HG03558 (cell line): ENCODE data around the gene PLCB1.
"Not testable (repeated sequence)": the region's sequence is repeated elsewhere in the genome, so short reads cannot be mapped to it uniquely, and the experiment has no call there.

Experiments
- ATAC-seq: cut with Tn5 transposase; IDR thresholded peaks from one replicate; pipeline ENCODE4 v1.9.1; 2021; ENCODE audit warnings: moderate number of reproducible peaks; ENCODE audit not compliant: unreplicated experiment; ENCODE audit errors: extremely low read depth

The PLCB1 gene

GRCh38 chr20:8357703-8358102 is 225.6 kb downstream of the PLCB1 start:
- no peak for ATAC-seq

DNA sequence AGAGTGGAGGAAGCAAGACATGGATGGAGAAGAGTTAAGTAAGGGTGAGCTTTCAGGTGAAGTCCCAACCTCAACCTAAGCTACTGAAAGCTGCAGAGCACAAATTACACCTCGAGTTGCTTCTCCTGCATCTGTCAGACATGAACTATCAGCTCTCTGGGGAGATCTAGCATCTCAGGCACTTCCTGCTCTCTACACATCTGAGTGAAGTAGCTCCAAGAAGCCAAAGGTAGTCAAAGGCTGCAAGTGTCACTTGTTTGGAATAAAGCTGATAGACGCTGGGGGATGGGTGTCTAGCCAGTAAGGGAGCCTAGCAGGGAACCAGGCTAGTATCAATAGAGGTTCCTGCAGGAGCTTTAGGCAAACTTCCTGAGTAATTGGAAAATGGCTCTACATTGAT is 228.0 kb downstream of the PLCB1 start:
- no peak for ATAC-seq

DNA sequence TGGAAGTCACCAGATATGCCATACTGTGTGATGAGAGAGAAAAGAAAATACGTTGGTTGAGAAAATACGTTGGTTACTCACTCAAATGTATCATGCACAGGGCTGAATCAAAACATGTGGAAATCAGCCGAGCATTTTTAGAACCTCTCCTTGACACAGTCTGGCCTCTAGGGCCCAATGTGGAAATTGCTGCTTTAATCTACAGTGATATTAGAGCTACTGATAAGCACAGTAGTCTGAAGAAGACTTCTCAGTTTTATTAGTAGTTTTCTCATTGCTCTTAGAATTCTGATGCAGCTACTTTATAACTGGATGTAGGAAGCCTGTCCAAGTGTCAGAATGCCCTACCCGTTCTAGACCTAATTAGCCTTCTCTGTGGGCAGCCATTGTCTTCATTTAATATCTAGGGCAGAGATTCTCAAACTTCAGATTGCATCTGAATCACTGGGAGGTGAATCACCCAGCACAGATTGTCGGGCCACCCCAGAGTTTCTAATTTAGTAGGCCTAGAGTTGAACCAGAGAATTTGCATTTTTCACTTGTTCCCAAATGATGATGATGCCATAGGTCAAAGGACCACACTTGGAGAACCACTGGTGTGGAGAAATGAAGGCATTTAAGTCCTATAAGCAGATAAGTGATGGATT is 229.1 kb downstream of the PLCB1 start:
- ATAC-seq, result no peak

DNA sequence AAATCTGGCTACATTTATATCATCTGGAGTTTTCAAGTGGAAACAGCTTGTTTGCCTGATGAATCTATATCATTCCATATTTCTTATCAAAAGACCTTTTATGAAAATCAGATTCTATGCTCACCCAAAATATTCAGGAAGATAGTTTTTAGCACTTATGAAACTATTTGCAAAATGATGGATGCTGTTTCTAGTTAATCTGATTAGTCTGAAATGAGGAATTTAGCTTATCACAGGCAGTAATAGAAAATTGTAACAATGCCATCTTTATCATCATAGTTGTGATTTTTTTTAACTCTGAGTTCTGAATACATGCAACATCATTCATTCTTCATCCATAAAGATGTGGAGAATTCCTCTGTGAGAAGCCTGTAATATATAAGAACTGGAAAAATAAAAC is 229.7 kb downstream of the PLCB1 start:
- ATAC-seq, result no peak

- ATAC-seq, result no peak
Measured at GRCh38 chr20:8362457-8362856, 230.4 kb downstream of the PLCB1 start.

GRCh38 chr20:8363970-8364733 is 232.1 kb downstream of the PLCB1 start:
- no peak for ATAC-seq

DNA sequence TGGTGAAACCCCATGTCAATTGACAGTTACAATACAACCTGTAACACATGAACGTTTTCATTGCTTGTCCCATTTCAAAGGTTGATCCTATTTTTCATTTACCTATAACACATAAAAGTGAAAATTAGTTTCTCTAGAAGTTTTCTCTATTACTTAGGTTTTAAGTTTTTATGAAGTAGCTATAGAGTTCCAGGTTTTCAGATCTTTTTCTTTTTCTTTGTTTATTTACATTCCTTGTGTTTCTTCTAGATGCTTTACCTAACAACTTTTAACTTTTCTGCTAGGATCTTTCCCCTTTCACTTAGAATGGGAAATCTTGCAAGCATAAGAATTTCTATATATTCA is 232.6 kb downstream of the PLCB1 start:
- ATAC-seq, result no peak

GRCh38 chr20:8365634-8366033 is 233.6 kb downstream of the PLCB1 start:
- no peak for ATAC-seq

GRCh38 chr20:8366303-8366923 is 234.3 kb downstream of the PLCB1 start:
- ATAC-seq, result no peak

GRCh38 chr20:8367689-8368088 is 235.6 kb downstream of the PLCB1 start:
- ATAC-seq, result no peak

- no peak for ATAC-seq
Measured at GRCh38 chr20:8368670-8369069, 236.6 kb downstream of the PLCB1 start.

DNA sequence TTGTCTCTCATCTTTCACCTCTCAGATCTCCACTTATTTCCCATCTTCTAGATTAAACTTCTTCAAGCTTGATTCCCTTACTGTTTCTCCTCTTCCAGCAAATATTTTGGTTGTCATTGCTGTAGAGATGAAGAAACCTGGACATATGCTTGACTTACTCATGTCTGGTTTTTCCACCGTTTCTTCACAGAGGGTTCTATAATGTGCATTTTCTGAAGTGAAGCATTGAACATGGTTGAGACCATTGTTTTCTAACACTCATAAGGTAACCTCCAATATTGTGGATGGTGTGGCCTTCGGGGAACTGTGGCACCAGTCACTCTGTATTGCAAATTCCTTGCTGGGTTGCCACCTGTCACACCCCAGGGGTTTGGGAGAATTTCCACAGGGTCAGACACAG is 237.2 kb downstream of the PLCB1 start:
- ATAC-seq, result no peak

DNA sequence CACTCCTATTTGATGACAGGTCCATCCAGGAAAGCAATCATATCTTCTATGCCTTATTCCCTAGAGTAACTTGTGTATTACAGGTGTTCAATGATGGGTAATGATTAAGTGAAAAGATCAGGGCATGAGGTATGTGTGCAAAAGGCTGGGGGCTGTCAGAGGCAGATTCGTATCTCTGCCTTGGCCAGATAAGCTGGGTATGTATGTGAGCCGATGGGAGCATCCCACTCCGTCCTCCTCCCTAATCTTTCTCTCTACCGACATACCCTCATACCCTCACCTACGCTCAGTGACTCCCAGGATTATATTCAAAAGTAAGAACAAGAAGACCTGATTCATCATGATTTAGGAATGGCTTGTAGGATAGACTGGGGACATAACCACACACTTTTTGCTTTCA is 238.7 kb downstream of the PLCB1 start:
- ATAC-seq, result no peak

- ATAC-seq, result no peak
Measured at GRCh38 chr20:8372824-8373380, 240.8 kb downstream of the PLCB1 start.

DNA sequence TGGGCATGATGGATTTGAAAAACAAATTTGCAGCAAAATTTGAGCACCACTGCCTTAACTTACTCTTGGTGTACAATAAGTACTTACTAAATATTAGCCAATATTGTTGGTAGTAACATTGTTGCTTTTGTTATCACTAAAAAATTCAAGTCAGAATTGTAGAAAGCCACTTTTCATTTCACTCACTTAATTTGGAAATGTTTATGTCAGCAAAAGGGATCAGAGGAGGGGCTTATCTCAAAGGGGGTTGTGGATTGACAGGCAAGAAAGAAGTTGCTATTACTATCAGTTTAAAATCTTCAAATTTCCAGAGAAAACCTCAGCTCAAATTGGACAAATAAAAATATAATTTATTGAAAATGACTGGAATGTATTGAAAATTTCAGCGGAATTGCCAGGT is 241.5 kb downstream of the PLCB1 start:
- no peak for ATAC-seq

DNA sequence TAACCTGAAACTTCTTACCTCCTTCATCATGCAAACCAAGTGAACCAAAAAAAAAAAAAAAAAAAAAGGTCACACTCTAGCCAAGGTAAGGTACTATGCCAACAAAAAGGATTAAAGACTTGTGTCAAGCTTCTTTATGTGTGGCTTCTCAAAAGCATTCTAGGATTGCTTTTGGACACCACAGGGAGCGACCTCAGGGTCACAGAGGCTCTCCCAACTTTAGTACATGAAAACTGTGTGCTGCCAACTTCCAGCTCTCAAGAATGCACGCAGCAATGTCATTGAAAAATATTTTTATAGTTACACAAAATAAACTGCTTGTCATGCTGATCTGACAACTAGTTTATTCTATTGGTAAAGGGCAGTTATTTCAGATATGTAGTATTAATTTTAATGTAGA is 243.8 kb downstream of the PLCB1 start:
- no peak for ATAC-seq

DNA sequence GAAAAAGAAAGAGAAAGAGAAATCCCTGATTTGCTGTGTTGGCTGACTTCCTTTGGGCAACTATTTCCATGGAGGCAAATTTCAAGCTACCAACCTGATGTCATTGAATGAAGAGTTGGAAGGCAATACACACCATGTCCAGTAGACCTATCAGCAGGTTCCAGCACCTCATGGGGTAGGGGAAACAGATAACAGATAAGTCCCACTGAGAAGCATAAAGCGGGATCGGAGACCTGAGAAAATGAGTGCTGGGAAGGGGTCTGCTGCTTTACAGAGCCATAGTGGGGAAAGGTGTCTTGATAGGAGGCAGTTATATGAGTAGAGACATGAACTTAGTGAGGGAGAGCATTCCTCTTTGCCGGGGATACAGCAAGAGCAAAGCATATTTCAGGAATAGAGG is 244.9 kb downstream of the PLCB1 start:
- no peak for ATAC-seq

GRCh38 chr20:8379125-8379524 is 247.1 kb downstream of the PLCB1 start:
- not testable (repeated sequence) for ATAC-seq

GRCh38 chr20:8385247-8385646 is 253.2 kb downstream of the PLCB1 start:
- no peak for ATAC-seq

GRCh38 chr20:8386991-8387390 is 254.9 kb downstream of the PLCB1 start:
- no peak for ATAC-seq

DNA sequence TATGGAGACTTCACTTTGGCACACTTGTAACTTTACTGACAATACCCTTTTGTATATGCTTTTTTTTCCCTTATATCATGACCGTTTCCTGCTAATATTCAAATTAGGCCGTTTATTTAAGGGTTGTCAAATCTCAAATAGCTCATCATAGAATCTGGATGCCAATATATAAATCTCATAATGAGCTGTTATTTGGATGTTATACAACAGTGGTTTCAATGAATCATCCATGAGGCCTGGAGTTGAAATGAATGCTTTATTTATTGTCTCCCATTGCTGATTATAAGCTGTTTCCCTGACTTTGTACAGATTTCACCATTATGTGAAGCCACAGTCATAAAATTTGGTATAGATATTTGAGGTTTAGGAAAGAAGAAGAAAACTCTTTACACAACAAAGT is 256.1 kb downstream of the PLCB1 start:
- no peak for ATAC-seq
